ENCODE results near the gene ADCY4. TPM values are rescaled to one million over a fixed set of nuclear protein-coding genes. Genes with fewer than 3 reads are reported as not detected.
A peak's percentile ranks its signal among the peaks of the same experiment; 100 is the strongest.

ADCY4 gene
- total and polyA plus RNA-seq, 2 of the 13 experiments (the other 11 are each of a cell fraction or from before 2014, with no cell fraction given) = 0.03 TPM; not detected in 1

- TF ChIP-seq, protein P1, sequence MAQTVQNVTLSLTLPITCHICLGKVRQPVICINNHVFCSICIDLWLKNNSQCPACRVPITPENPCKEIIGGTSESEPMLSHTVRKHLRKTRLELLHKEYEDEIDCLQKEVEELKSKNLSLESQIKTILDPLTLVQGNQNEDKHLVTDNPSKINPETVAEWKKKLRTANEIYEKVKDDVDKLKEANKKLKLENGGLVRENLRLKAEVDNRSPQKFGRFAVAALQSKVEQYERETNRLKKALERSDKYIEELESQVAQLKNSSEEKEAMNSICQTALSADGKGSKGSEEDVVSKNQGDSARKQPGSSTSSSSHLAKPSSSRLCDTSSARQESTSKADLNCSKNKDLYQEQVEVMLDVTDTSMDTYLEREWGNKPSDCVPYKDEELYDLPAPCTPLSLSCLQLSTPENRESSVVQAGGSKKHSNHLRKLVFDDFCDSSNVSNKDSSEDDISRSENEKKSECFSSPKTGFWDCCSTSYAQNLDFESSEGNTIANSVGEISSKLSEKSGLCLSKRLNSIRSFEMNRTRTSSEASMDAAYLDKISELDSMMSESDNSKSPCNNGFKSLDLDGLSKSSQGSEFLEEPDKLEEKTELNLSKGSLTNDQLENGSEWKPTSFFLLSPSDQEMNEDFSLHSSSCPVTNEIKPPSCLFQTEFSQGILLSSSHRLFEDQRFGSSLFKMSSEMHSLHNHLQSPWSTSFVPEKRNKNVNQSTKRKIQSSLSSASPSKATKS (CRISPR knock-in tag; IDR thresholded peaks at IDR 0.05) = no peak
- TF ChIP-seq MIER3 (CRISPR knock-in tag; IDR thresholded peaks at IDR 0.05; ENCODE audit: borderline replicate concordance) (peak; percentile 88; the same call in 1 of the 2 replicates), KAT2B (IDR thresholded peaks at IDR 0.05; ENCODE audit: borderline replicate concordance, low read depth, low read length) (no peak), ZNF382 (CRISPR knock-in tag; IDR thresholded peaks at IDR 0.05; ENCODE audit: borderline replicate concordance) (no peak), HNRNPH1 (optimal IDR thresholded peaks at IDR 0.05; ENCODE audit: low read depth, low read length) (no peak), NFE2L2 (IDR thresholded peaks at IDR 0.05; ENCODE audit: low read length) (0 out of 2 replicates have a peak, but pooled peaks have one; percentile 11), RARG (CRISPR knock-in tag; IDR thresholded peaks at IDR 0.05; ENCODE audit: low read depth) (0 out of 2 replicates have a peak, but pooled peaks have one; percentile 88), ZNF350 (CRISPR knock-in tag; IDR thresholded peaks at IDR 0.05; ENCODE audit: borderline replicate concordance, low read depth) (peak; percentile 86; the same call in 1 of the 2 replicates), ZNF20 (CRISPR knock-in tag; IDR thresholded peaks at IDR 0.05) (no peak; the same call in 1 of the 2 replicates), ONECUT2 (CRISPR knock-in tag; IDR thresholded peaks at IDR 0.05) (peak; percentile 76; the same call in 1 of the 2 replicates), ZNF792 (CRISPR knock-in tag; IDR thresholded peaks at IDR 0.05) (peak; percentile 99), POGK (CRISPR knock-in tag; conservative IDR thresholded peaks at IDR 0.05) (peak; percentile 99), ZNF383 (CRISPR knock-in tag; IDR thresholded peaks at IDR 0.05; ENCODE audit: borderline replicate concordance) (0 out of 2 replicates have a peak, but pooled peaks have one; percentile 77), FOXJ3 (CRISPR knock-in tag; IDR thresholded peaks at IDR 0.05; ENCODE audit: borderline replicate concordance) (peak; percentile 75; the same call in 1 of the 2 replicates), MAFK (conservative IDR thresholded peaks at IDR 0.05 in 1 of 2, IDR thresholded peaks at IDR 0.05 in 1 of 2; ENCODE audit: low read length in 2 of 2) (peak; percentile 69 to 87), PCBP2 (optimal IDR thresholded peaks at IDR 0.05; ENCODE audit: low read depth, low read length, poor library complexity, severe bottlenecking) (no peak), IKZF1 (IDR thresholded peaks at IDR 0.05) (no peak), MAZ (IDR thresholded peaks at IDR 0.05; ENCODE audit: borderline replicate concordance, low read depth, low read length) (no peak), MAZ (CRISPR knock-in tag; IDR thresholded peaks at IDR 0.05; ENCODE audit: low read depth) (peak; percentile 66), IRX3 (CRISPR knock-in tag; IDR thresholded peaks at IDR 0.05; ENCODE audit: borderline replicate concordance, low read depth) (peak; percentile 97), NONO (IDR thresholded peaks at IDR 0.05) (no peak), NONO (CRISPR knock-in tag; conservative IDR thresholded peaks at IDR 0.05) (no peak)
- TF ChIP-seq, protein P2, sequence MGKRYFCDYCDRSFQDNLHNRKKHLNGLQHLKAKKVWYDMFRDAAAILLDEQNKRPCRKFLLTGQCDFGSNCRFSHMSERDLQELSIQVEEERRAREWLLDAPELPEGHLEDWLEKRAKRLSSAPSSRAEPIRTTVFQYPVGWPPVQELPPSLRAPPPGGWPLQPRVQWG (CRISPR knock-in tag; IDR thresholded peaks at IDR 0.05; ENCODE audit: borderline replicate concordance, low read depth) = no peak; the same call in 1 of the 2 replicates
Observed at GRCh38 chr14:24315807-24316596, 18.9 kb downstream of the ADCY4 start (continued).

Measured in HepG2 (cell line).